HG02938 (cell line): ENCODE results near the gene ATP8B4.
A peak's percentile ranks its signal among the peaks of the same experiment; 100 is the strongest.
"Not testable (repeated sequence)": the region's sequence is repeated elsewhere in the genome, so short reads cannot be mapped to it uniquely, and the experiment has no call there.

Source experiments
- ATAC-seq: cut with Tn5 transposase; IDR thresholded peaks from one replicate; pipeline ENCODE4 v1.9.1; 2021; ENCODE audit warnings: mild to moderate bottlenecking, moderate library complexity; ENCODE audit not compliant: unreplicated experiment

The ATP8B4 gene

DNA sequence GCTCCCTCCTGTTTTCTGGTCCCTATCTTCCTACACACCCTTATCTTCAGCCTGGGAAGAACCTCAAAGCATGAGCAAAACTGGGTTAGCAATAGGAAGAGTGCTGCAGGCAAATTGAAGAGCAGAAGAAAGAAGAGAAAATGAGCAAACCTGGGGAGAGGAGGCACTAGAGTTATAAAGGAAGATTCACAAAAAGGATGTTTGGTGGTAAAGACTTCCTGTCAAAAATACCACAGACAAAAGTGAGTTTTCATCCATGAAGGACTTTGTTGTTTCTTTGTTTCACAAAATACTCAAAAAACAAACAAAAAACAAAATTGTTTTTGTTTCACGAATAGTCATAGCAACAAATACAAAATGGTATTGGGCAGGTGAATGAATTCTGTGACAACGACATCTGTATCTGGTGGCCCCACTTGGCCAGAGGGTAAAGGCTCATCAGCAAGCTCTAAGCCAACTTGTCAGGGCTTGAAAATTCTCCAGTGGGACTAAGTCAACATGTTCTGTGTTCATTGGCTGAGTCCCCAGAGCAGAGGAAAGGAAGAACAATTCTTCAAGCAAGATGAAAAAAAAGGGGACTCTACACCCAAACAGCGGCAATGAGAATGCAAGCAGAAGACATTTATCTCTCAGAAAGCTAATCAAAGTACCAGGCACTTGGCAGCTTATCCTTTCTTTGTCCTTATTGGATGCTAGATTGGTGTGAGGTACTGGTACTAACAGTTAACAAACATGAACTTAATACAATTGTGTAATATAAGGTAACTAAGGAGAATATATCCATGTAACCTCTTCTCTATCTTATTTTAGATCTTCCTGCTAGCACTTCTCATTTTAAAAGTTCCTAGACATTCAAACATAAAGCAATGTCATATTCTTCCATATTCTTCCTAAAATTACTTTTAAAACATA lies 9.7 kb downstream of the ATP8B4 start:
- no peak for ATAC-seq

DNA sequence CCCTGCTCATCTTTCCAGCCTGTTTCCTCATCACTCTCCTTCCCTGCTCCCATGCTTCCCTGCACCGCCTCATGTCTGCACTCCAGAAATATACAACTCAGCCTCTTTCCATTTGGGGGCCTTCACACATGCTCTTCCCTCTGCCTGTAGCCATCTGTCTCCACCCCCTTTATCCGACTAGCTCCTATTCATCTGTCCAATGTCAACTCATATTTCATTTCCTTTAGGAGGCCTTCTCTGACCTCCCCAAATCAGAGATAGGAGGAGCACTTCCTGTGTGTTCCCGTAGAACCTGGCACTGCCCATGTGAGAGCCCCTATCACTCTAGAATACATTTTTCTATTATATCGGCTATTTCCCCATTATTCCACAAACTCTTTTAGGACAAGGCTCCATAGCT lies 10.6 kb downstream of the ATP8B4 start:
- ATAC-seq, result no peak

DNA sequence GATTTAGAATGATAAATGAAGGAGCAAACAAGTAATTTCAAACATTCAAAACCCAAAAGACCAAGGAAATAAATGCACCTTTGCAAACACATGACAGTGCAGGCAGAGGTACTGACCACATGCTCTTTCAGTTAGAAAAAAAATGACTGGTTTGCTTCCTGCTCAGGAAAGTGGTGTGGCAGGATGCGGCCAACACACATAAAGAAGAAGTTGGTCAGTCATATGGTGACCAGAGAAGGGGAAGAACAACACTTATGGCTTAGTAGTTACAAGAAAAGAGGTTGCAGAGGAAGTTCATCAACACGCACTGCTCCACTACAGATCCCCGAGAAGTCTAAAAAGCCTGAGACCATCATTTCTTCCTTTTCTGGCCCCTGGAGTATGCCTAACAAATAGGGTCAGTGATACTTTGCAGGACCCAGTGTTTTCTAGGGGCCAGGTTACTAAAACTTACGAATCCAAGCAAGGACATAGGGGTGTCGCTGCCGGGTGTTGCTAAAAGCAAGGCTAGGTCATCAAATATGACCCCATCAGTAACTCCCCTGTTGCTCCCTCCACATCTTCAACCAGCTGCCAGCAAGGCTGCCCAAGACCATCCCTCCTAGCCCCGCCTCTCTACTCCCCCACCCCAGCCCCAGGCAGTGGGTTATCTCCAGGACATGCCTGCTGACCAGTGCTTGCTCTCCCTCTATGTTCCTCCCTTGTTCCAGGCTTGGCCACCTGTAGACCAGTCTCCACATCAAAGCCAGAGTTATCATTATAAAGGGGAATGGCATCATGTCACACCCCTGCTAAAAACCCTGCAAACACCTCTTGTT lies 11.2 kb downstream of the ATP8B4 start:
- ATAC-seq, result peak; percentile 98

DNA sequence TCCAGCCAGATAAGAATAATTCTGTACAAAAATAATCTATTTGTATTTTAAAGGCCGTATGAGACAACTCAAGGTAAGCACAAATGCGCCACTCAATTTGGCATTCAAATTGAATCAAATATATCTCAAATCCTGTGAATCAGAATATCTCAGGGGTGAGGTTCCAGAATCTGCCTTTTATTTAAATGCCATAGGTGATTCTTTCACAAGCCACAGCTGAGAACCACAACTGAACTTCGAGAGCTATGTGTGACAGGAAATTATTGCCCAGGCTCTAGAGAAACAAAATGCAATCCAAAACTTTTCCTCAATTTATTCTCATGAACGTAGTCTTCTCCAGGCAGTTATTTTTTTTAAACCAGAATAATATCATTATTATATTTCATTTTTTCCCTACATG lies 11.9 kb downstream of the ATP8B4 start:
- ATAC-seq, result no peak

DNA sequence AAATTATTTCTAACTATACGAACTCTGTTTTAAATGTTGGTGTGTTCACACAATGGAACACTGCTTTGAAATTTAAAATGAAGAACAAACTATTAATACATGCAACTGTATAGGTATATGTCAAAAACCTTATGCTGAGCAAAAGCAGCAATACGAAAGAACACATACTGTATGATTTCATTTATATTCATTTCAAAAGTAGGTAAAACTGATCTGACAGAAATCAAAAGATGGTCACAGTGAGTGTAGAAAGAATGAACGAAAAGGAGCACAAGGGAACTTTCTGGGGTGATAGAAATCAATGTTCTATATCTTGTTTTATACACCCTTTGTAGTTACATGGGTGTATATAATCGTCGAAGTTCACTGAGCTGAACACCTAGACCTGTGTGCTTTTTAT lies 12.6 kb downstream of the ATP8B4 start:
- no peak for ATAC-seq

DNA sequence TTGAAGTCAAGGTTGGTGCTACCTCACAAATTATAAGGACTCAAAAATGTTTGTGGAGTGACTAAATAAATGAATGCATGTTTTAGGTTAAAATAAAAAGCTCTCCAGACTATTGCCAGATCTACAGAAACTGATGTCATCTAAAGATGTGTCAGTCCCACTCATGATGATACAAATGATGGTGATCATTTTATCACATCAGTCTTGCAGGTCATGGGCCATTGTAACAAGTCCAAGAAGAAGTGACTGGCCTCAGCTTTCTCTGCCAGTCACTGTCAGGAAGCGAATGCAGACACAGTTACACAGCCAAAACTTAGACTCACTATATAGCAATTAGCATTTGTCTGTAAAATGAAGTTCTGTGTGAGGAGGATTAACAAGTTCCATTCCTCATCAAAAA lies 18.5 kb downstream of the ATP8B4 start:
- ATAC-seq, result no peak

DNA sequence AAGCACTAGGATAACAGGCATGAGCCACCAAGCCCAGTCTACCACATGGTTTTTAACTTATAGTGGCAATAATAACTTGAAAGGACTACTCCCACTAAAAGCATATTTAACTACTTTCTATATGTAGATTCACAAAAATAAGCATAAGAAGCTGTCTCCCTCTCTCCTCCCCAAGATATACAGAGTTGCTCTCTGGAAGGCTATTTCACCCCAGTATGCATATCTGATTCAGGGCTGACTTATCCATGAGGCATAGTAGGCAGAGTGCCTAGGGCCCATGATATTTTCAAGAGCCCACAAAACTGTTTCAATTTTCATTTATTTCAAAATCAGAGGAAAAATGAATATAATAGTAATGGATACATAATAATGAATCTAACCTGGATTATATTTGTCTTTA lies 20.5 kb downstream of the ATP8B4 start:
- no peak for ATAC-seq

DNA sequence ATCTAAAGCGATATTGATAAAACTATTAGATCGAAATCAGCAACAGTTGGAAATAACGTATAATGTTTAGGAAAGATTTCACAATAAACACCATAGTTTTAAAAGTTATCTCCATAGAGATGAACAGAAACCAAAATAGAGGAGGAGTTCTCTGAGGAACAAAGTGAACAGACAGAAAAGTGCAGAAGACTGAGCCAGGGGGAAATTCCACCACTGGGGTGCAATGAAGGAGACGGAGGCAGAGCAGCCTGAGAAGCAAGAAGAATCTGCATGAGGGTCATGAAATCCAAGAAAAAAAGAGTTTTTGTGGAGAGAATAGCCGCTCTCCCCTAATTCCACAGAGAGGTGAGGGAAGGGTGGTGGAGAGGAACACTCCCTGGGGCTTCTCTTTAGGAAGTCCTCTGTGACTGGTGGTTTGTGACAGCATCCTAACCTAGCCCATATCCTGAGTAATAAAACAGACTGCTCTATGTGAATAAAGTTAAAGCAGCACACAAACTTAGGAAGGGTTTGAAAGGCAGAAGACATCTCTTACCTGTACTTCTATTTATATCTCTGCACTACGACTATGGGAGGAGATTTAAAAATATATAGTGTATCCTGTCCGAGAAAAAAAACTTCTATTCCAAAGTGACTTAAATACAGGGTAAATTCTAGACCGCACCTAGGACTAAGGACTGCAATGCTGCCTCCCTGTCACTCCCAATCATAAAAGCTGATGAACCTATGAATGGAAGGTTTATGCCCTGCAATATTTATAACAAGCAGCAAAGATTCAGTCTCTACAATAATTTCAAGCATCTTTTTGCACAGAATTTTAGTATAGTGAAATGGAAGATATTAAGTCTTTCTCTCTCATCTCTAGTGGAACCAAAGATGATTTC lies 22.9 kb downstream of the ATP8B4 start:
- ATAC-seq, result no peak

DNA sequence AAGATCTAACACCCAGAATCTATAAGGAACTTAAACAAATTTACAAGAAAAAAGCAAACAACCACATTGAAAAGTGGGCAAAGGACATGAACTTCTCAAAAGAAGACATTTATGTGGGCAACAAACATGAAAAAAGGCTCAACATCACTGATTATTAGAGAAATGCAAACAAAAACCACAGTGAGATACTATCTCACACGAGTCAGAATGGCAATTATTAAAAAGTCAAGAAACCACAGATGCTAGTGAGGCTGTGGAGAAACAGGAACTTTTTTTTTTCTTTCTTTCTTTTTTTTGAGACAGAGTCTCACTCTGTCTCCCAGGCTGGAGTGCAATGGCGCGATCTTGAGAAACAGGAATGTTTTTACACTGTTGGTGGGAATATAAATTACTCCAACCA lies 29.6 kb downstream of the ATP8B4 start:
- not testable (repeated sequence) for ATAC-seq

DNA sequence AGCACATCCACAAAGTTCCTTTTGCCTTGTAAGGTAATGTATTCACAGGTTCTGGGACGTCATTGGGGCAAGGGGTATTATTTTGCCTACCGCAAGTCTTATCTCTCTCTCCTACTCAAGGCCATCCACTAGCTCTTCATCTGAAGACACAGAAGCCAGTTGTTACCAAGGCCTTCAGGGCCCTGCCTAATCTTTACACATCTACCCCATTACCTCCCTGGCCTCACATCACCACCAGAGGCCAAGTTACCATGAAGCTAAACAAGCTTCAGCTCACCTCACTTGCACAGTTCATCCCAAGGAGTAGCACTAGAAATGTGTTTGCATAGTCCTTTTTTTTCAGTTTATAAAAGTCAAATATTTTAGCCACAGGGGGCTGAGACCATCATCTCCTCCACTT lies 34.1 kb downstream of the ATP8B4 start:
- ATAC-seq, result no peak

DNA sequence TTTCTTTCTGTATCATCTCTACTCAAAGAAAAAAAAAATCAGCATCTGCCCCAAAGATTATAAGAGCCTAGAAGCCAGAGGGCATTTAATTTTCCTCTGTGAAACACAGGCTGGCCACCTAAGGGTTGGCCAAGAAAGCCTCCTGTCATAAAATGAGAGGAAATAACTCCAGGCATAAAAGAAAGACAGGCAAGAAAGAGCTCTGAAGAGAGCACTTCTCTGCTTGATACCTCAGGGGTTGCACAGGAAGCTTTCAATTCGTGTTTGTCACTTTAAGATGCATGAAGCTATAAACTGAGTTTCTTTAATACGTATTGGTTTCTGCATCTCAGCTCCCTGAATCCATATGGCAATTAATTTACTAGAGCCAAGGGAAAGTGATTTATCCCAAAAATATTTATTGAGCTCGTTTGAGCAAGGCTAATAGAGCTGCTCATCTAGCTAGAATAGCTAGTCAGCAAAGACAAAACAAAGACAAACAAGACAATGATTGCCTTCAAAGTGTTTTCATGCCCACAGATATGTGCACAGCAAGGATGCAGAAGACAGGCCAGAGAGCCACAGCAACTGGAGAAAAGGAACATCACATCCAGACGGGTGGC lies 35.5 kb downstream of the ATP8B4 start:
- ATAC-seq, result no peak

DNA sequence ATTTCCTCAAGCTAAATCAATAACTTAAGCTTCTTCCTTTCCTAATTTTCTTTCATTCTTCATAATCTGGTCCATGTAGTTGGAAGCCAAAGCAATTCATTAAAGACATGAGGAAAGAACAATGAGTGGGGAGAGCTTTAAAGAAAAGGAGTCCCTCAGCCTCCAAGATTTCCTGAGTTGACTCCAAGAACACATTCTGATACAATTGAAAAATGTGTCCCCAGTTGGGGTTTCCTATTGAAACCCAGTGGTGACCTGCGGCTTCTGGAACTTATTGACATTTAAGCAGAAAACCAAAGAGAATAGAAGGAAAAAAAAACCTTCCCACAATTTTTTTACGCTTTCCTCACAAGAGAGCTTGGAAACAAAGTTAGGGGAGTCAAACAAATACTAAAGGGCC lies 37.0 kb downstream of the ATP8B4 start:
- ATAC-seq, result no peak

DNA sequence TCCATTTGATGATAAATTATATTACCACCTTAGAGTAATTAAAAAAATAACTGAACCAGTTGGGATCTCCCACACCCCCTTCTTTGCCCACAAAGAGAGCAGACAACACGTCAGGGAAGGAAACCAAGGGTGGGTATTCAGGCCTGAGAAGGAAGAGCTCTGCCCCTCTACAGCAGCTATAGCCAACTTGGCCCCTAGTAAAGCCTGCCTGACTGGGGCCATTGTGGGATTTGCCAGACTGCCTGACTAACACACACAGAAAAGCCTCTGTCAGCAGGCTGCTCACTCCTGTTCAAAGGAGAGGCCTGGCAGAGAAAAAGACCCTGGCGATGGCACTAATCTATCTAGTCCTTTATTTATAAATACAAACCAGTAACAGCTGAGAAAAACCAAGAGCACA lies 41.4 kb downstream of the ATP8B4 start:
- ATAC-seq, result no peak

DNA sequence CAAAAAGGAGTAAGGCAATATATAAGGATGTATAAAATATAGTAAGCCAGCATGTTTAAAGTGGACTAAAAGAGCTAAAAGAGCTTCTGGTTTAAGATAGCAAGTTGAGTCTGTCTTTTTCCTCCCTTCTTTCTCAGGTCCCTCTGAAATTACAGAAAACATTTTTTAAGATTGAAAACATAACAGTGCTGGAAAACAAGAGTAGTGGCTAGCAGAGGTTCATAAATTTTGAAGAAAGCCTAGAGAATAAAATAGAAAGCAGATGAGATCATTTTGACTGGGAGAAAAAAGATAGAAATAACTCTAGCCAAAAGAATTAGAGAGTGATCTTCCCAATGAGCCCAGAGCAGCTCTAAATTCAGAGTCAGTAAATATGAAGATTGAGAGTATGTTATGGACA lies 41.9 kb downstream of the ATP8B4 start:
- ATAC-seq, result no peak

DNA sequence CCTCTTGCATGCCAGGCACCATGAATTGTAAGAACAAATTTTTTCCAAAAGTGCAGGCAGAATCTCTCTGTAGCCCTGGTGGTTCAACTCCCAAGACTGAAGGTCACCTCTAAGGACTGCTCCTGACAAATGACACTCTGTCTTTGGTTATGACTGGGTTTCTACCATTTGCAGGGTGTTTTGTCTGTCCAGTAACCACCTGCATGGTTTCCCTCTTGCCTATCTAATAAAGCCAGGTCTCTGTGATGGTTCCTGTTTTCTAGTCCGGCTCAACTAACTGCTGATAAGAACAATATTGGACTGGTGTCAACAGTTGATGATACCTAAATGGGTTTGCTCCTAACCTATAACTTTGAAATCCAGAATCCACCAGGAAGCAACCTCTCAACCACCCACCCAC lies 43.7 kb downstream of the ATP8B4 start:
- ATAC-seq, result no peak

DNA sequence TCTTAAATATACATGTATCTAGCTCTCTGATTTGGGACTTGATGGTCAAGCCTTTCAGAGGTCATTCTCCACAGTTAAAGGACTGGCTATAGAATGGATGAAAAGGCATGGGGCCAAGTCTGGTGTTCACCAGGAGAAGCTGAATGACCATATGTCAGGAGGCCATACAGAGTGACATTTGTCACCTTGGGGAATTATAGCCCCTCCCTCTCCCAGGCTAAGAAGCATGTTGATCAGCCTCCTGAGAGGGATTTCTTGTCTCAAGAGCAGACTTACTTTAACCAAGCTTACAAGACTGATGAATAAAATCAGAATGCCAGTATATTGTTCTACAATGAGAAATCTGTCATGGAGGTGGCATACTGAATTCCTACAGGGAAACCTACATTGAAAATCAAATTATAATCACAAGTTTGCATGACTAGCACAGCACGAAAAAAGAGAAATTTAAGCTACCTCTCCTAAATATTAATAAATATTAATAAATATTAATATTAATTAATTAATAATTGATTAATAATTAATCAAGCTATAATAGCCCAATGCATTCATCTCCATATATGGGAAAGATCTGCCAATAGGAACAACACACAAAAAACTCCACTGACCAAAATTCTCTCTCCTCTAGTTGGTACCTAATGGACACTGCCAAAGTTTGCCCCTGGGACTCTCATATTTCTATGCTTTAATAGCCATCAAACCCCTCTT lies 47.3 kb downstream of the ATP8B4 start:
- ATAC-seq, result no peak

DNA sequence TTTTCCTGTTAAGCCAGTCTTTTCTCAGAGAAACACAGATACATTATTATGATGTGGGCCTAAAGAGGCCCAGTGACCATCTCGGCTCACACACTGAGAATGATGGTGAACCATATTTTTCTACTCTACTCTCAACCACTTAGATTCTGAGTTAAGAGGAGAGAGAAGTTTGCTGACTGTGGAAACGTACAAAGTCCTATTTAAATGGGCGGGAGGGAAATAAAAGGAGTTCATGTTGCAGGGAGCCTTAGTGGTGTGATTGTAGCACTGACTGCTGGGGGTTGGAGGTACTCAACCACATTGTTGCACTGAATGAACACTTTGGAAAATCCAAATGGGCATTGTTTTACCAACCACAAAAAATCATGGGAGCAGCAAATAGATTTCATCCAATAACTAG lies 51.0 kb downstream of the ATP8B4 start:
- ATAC-seq, result no peak

DNA sequence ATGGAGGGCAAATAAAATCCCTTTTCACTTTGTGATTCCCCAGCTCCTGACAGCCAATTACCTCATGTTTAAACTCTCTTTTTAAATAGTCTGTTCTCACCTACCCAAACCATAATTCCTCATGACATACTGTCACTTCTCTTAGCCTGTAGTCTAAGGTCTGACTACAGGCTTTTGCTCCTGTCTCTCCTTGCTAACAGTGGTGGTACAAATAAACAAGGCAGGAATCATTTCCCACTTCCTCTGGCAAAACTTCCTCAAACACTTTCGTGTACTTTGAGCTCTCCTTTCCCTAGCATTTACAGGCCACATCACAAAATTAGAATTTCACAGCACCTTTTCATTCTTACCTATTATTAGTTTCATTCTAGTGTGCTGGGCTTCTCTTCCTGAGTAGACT lies 51.8 kb downstream of the ATP8B4 start:
- no peak for ATAC-seq

DNA sequence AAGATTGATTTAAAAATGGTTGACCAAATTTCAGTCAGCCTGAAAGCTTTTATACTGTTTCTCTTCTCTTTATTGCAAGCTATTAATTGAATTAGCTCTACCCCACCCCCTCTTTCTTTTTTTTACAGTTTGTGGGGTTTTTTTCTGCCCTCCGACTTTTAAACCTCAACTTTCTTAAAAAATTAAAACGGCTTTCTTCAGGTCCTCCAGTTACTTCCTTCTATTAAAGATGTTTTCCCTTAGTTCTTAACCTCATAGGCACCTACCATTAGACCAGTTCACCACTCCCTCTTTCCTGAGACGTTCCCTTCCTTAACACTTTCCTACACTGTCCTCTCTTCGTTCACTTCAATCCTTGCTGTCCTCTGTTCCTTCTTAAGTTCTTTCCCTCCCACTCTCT lies 52.4 kb downstream of the ATP8B4 start:
- no peak for ATAC-seq

DNA sequence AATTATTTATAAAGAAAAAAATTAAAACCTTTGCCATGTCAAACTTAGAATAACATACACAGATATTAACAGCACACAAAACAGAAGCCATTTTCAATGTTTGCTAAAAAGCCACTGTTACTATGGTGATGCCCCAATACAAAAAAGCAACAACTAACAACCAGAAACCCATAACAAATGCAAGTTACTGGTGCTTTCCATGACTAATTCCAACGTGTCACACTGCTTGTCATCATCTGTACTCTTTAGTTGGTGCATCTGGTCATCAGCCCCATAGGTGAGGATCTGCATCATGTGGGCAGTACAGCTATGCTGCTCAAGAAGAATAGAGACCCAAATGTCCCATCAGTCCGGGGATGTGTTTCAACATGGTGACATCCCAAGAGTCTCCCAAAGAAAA lies 52.8 kb downstream of the ATP8B4 start:
- peak; percentile 70 for ATAC-seq
